Activated CD8-positive, alpha-beta memory T cell treated with anti-CD3 and anti-CD28 coated beads, Interleukin-2, amount 50 U/mL, for 4 hours (primary cell): Measurements from ENCODE around the gene COPZ2.
"Not testable (repeated sequence)": the region's sequence is repeated elsewhere in the genome, so short reads cannot be mapped to it uniquely, and the experiment has no call there.

Experiments
- DNase-seq: peaks from one replicate; pipeline ENCODE4 v3.0.0-alpha.2; 2020

COPZ2 gene

DNA sequence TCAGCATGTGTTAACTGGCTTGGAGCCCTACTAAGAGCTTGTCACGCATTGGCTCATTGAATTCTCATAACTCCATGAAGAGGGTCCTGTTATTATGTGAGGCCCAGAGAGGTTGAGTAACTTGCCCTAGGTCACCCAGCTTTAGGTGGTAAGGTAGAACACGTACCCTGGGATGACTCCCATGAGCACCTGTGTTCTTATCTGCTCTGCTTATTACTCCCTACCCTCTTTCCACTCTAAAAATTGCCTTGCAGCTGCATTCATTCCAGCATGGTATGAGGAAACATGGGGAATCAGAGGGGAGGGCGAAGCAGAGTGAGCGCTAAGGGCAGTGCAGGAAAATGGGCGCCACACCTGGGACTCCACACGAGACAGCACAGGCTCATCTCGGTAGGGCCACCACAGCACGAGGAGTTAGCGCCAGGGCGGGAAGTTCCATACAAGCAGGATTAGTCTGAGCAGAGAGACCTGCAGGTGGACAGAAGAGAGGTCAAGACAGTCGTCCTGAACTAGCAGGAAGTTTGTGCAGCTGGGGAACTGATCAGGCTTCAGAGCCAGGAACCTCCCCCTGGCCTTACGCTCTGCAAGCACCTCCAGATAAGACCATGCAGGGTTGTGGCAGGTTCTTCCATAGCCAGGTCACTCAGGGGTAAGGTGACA lies 10.1 kb downstream of the COPZ2 start:
- DNase-seq, result no peak

DNA sequence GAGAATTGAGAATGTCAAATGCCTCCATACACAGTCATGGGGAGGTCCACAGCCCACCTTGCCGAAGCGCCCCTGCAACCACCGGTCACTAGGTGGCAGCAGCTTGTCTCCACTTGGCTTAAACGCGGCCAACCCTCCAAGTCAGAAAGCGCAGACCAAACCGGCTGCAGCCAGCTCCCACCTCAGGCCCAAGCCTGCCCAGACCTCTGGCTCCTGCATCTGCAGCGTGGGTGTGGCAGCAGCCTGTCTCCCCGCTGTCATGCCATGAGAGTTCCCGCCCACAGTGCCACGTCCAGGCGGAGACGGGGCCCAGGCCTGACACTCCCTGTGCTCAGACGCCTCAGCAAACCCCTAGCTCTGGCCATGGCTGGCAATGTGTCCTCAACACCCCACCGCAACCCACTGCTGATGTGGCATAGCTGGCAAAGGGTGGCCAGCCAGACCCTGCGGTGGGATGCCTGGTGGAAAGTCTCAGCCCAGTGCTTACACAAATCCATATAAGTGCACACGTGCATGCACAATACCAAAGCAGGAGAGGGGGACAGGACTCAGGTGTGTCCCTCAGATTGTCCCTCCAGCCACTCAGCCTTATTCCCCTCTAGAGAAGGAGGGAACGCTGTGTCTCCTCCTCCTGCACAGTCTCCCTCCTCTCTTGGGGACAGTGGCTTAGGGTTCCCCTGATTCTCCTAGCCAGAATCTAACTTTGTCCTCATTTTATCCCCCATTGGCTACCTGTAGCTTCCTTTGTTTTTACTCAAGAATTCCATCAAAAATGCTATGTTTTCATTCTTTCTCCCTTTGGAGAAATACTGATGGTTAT lies 10.9 kb downstream of the COPZ2 start:
- peak; percentile 75 for DNase-seq

DNA sequence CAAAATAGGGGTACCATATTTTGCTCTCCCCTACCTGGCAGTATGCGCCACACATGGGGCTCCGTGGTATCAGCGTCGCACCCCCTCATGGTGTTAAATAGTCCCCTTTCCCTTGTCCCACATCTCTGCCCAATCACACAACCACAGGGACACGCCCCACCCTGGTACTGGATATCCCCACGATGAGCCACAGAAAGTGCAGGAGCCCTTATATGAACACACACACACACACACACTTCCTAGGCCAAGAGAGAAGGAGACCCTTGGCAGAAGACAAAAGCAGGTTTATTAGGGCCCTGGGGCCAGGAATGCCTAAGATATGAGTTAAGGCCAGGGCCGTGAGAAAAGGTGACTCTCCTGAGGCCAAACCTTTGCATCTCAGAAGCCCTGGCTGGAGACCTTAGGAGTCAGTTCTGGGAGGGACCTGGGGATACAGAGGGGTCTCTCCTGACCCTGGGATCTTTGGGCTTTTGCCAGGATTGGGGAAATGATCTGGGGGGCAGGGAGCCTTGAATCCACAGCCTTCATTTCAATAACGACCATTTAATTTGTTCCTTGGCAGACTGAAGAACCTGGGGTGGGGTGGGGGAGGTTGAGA lies 11.6 kb downstream of the COPZ2 start:
- DNase-seq, result no peak

DNA sequence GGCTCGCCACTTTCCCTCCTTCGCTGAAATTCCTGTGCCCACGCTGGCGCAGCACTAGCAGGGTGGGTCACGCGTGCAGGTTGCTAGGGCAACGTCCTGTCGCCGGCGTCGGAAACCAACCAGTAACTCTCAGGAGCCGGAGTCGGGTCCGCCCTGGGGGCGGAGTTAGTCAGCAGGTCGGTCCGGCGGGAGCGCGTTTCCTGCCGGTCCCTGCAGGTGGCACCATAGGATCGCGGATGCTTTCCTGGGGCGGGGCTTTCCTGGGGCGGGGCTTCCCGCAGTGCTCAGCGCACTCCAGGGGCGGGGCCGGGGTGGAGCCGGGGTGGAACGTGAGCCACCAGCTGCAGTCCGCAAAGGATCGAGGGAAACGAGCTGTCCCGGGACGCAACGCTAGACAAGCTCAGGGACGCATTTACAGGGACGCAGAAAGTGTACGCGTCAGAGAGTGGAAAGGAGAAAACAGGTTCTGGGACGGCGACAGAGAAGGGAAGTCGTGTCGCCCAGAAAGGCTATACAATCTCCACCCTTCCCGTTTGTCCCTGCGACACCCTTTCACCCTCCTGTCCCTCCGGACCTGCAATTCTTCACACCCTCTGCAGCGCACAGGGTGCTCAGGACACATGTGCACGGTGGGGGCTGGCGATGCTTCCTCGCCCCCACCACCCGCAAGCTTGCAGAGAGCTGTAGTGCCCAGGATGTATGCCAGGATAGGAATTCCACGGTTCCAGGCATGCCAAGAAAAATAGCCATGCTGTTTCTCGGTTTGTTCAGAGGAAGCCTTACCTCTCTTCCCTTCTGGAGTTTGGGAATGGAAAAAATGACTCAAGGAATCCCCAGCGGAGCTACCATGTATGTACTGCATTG lies 12.3 kb downstream of the COPZ2 start:
- peak; percentile 98 for DNase-seq

DNA sequence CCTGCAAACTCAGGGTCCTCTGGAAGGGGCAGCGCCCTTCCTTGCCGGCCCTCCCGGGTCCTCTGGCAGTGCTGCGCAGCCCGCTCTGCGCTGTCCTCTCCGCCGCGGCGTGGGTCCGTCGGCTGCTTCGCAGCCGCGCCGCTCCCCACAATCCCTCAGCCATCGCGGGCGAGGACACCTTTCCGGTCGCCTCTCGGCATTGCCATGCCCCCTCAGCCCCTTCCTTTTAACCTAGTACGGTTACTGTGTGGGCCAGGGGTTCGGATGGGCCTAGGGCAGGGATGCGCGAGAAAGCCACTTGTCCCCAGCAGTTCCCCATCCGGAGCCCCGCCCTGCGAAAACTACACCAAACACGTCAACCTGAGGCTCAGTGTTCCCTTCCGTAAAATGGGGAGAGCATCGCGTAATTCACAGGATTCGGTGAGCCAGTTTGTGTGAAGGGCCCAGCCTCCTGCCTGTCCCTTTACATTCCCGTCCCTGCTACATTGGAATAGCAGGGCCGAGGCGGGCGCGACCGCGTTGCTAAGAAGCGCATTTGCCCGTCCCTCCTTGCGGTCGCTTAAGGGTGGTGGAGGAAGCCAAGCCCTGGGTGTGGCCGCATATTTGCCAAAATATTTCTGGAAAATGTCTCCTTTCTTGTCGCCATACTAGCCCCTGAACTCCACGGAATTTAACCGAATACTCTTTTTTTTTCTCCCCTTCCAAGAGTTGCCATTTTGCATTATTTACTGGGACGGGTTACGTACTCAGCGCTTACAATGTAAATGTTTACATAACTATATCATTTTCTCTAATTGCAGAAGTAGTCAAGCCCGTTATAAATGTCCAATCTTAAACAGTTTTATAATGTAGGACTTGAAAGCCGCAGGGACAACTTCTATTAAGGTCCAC lies 13.2 kb downstream of the COPZ2 start:
- DNase-seq, result peak; percentile 21

DNA sequence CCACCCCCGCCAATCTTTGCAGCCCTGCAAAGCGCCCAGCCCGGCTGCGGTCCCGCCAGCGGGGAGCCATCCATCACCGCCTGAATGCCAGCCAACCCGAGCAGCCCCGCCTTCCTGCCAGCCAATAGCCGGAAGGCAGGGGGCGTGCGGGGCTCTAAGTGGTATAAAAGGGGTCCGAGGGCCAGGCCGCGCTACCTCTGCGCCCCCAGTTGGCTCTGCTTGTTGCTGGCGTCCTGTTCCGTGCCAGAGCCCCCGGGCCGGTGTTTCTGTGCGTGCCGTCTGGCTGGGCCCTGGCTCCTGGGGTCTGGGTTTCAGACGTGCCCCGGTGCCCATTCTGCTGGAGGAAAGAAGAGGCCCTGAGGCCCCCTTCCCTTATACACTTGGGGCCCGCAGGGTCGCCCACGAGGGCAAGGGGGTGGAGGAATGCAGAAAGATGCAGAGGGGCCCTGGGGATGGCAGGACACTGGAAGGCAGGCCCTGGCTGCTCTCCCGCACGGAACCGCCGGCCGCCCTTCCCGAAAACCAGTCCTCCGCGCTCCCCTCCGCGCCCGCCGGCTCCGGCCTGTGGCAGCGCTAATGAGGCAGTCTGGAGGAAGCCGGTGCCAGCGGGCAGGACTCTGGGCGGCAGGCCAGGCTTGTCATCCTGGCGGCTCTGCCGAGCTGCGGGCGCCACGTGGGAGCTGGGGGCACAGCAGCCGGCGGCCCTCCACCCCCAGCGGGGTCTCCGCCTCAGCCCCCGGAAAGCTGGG lies 14.0 kb downstream of the COPZ2 start:
- DNase-seq, result peak; percentile 42

DNA sequence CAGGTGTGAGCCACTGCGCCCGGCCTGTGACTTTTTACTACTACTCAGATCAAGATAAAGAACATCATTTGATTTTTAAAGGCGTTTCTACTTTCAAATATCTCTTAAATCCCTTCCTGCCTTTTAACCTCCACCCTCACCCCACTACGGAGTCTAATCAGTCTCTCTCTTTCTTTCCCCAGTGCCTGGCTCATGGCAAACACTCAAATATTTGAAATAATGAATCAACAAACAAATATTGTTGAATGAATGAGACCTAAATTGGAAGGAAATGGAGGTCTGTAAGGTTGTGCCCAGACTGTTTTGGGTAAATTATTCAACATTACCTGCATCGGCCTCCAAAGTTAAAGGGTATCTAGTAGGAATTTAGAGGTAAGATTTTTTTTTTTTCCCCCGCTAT lies 14.7 kb downstream of the COPZ2 start:
- no peak for DNase-seq

DNA sequence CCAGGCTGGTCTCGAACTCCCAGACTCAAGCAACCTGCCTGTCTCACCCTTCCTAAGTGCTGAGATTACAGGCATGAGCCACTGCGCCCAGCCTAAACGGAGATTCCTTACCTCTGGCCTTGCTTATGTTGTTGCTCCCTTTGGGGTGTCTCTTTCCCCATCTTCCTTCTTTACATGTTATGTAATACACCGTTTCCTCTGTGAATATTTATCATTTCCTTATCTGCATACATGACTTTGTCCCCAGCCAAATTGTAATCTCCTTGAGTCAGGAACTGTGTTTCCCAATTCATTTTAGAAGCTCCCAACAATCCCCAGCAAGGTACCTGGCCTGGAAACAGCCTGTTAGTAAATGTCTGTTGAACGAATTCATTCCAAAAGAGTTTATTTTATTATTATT lies 15.7 kb downstream of the COPZ2 start:
- no peak for DNase-seq

DNA sequence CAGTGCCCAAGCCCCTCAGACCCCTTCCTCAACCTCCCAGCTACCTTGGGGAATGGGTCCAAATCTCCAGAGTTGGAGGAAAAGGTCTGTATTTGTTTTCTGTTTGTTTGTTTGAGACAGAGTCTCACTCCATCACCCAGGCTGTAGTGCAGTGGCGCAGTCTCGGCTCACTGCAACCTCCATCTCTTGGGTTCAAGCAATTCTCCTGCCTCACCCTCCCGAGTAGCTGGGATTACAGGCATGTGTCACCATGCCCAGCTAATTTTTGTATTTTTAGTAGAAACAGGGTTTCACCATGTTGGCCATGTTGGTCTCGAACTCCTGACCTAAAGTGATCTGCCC lies 19.8 kb downstream of the COPZ2 start:
- DNase-seq, result not testable (repeated sequence)

DNA sequence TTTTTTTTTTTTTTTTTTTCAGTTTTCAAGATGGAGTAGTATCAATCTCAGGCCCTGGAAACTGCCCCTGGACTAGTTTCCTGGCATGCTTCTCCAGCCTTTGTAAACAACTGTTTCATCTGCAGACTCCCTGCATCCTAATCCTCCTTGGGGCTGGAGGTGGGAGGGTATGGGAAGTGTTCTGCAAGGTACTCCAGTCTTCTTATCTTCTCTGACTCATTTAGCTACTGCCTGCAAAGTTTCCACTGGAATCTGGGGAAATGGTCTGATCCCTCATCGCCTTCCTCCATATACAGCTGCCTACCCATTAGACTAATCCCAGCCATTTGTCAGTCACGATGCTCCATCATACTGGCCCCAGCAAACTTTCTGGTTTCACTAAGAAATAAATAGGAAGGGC lies 21.5 kb downstream of the COPZ2 start:
- DNase-seq, result no peak

DNA sequence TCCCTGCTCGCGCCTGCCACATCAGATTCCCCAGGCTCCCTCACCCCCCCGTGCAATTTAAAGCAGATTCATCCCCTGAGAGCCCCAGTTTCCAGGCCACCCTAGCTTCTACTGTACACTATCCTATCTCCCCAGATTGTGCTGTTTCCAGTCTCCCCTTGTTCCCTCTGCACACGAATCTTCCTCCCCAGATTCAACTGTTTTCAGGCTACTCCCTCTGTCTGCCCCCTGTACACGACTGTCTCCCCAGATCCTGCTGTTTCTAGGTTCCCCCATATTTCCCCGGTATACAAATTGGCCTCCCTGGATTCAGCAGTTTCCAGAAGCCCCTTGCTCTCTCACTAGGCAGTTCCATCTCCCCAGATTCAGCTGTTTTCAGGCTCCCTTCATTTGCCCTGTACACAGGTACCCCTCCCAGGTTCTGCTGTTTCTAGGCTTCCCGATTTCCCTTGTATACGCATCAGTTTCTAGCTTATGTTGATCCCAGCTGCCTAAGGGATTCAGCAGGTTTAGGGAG lies 22.9 kb downstream of the COPZ2 start:
- DNase-seq, result no peak

DNA sequence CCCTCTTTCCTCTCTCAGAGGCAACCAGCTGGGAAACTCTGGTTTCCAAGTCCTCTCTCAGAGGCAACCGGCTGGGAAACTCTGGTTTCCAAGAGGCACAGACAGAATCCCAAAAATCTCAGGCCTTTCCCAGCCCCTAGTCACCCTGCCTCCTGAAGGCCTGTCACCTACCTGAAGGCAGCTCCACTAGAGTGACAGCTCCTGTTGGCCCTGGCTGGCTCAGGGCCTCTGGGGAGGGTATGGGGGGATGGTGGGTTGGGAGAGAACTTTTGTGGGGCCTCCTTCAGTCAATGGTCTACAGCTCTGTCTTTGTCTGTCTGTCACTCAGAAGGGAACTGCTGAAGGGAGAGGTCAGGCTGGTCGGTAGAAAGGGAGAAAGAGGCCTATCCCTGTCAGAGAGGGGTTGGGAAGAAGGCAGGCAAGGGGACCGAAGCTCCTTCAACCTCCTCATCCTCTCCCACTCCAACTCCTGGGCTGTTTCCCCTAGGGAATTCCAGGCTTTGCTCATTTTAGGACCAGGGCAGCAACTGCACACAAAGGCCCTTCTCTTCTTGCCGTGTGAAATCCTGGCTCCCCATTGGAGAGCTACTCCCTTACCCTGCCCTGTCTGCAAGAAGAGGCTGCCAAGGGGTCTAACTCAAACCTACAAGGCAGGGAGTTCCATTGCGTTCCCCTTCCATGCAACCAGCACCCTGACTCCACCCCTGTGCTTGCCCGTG lies 23.6 kb downstream of the COPZ2 start:
- DNase-seq, result no peak

DNA sequence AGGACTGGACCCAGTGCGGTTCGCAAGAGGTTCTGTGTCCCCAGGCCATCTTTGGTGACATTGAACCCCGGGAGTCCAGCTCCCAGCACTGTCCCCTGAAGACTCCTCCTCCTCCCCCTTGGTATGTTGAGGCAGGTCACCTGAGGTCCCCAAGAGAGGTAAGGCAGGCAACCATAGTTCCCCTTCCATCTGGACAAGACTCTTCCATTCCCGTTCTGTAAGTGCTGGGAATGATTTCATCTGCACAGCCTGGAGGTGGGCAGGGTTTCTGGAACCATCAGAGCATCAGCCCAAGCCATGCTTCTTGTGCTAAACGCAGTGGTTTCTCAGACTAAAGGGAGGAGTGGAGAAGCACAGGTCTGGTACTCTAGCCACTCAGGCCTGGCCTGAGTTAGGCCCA lies 24.9 kb downstream of the COPZ2 start:
- DNase-seq, result no peak

DNA sequence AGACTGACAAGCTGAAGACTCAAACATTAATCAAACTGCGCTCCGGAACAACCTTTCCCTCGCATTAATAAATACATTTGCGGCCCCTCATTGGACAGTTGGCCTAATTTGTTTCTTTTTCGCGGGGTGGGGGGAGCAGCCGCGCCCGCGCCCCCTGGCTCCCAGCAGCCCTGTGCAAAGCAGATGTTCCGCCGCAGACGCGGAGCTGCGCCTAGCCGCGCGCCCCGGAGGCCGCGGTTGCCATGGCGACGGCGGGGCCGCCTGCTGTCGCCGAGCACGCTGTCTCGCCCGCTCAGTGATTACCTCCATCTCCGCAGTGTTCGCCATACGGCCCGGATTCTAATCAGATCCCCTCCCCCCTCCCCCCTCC lies 25.5 kb downstream of the COPZ2 start:
- peak; percentile 63 for DNase-seq

DNA sequence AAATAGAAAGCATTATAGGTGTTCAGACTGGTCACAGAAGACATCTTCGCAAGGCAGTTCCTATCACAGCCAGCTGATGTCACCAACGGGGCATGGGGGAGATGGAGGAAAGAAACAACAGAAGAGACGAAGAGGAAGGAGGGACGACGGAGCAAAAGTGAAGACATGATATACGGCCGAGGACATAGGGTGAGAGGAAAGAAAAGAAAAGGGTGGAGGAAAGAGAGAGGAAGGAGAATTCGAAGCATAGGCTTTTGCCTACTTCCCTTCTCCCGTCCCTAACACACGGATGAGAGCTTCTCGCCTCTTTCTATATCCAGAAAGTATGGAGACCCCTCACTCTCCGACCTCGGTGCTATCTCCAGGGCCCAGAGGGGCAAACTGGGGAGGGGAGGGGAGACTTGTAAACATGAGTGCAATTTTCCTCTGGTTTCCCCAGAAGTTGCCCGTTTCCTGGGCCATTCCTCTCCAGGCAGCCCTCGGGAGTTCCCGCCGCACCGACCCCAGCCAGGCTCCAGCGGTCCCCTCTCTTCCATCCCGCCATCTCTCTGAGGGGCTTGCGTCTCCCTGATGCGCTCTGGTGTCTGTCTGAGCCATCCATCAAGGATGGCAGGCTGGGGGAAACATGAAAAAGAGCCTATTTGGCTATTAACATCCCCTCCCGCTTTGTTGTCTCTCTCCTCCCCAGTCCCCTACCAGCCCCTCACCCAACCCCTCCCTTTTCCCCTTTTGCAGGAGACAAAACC lies 26.0 kb downstream of the COPZ2 start:
- peak; percentile 29 for DNase-seq

DNA sequence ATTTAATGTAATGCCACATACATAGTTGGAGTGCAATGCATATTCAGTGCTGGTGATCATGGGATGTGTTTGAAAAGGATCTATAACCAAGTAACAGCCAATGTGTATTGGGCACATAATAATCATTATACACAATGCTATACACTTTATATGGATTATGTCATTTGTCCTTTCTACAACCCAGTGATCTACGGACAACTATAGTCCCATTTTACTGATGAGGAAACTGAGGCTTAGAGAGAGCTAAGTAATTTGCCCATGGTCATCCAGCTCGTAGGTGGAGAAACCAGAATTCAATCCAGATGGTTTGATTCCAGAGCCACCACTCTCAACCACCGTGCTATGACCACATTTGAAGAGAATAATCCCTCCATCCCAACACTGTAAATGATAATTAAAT lies 27.4 kb downstream of the COPZ2 start:
- no peak for DNase-seq

DNA sequence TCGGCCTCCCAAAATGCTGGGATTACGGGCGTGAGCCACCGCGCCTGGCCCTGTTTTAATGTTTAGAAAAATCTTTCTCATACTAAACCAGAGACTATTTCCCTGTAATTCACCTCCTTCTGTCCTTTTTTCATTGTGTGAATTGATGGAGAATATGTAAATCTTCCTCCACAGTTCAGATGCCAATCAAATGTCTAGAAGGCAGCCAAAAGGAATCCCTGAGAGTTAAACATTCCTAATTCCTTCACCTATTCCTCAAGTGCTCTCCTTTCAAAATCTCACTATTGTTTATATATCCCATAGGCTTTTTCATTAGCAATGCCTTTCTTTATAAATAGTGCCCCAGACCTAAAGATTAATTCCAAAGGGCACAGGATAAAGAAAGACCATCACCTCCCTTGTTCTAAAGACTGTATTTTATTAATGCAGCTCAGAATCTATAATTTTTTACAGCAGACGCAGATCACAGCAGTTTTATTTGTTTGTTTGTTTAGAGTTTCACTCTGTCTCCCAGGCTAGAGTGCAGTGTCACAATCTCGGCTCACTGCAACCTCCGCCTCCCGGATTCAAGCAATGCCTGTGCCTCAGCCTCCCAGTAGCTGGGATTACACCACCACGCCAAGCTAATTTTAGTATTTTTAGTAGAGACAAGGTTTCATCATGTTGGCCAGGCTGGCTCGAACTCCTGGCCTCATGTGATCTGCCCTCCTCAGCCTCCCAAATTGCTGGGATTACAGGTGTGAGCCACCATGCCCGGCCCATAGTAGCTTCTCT lies 30.5 kb downstream of the COPZ2 start:
- DNase-seq, result no peak

DNA sequence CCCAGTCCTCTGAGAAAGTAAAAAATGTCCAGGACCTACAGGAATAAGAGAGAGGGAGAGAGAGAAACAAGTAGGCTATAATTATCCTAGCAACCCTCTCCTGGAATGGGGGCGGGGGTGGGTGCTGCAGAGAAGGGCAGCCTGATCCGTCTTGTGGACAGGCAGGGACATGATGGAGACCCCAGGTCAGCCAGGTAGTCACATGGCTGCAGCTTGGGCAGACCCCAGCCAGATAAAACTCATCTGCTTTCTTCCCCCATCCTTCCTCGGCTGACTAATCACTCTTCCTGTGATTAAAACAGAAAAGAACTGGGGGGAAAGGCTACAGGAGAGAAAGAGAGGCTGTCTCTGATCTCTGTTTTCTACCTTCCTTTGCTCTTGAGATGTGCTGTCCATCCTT lies 32.6 kb downstream of the COPZ2 start:
- DNase-seq, result no peak
